Heart left ventricle (tissue), 13 donors: ENCODE results near the gene BRDT.
A peak's percentile ranks its signal among the peaks of the same experiment; 100 is the strongest.

Experiments
- POLR2A ChIP-seq, 2 donors: fragments of 450-650 bp; IDR thresholded peaks; one replicate each; pipeline ENCODE4 v1.6.1; 2017; ENCODE audit warnings: antibody characterized with exemption in 2 of 2, mild to moderate bottlenecking in 2 of 2, moderate library complexity in 2 of 2
- TF ChIP-seq, protein P1 (sequence below), 12 donors: fragments of 200-600 bp; sonication (generic) in 4 of 12; IDR thresholded peaks; one replicate each; pipeline versions ENCODE4 v1.5.0 to v1.8.0; 2018 to 2022; ENCODE audit warnings: antibody characterized with exemption in 12 of 12, mild to moderate bottlenecking in 5 of 12
- donor health status: ischemic (EF 13 %, LVEDD 7.1; RV severe dilation, severe dysfunction).
- donor health status: DM: no; HTN: yes; CAD: no.
- donor health status: DM: no; HTN: no; CAD: no.
- donor health status: ischemic (EF 25% LVEDD 6.9; RV normal size, moderate dysfunction).
- donor health status: ischemic (EF 25% LVEDD 5.7; RV mildly dilated, moderate dysfunction).
- donor health status: ischemic (EF 35%, LVEDD 5.7; RV mildly dilated, moderate dysfunction).
- donor health status: nonischemic (EF 11% LVEDD 7.7; RV severe dilation, severe dysfunction).
- donor health status: DM: yes; HTN: yes; CAD: no.
- donor health status: PGD.
- donor health status: ischemic (EF 29% LVEDD 5.4; RV normal size, mild dysfunction).
- donor health status: nonischemic (EF 23%, LVEDD 6.1; RV moderate dilation, normal function).

DNA sequence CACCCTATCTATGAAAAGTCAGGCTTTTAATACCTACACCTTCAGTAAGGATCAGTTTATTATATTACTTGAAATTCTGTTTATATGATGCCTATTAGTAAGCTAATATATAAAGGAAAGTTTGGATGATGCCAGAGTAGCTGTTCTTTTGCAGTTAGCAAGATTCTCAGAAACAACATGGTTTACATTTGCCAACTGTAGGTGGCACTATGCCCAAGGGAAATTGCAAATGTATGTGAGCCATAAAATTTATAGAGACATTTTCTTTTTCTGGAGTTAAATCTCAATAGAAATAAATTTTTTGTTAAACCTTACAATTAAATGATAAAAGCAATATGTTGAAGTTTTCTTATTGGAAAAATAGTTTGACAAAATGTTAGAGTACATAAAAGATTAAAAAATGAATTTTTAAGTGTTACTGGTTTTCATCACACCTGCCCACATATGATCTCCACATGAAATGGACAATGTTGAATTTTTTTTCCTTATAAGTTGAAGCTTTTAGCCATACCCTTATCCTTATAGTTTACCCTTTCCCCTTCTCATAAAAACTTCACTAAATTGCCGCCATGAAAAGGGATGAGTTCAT lies 48.5 kb downstream of the BRDT start:
- TF ChIP-seq, protein P1, sequence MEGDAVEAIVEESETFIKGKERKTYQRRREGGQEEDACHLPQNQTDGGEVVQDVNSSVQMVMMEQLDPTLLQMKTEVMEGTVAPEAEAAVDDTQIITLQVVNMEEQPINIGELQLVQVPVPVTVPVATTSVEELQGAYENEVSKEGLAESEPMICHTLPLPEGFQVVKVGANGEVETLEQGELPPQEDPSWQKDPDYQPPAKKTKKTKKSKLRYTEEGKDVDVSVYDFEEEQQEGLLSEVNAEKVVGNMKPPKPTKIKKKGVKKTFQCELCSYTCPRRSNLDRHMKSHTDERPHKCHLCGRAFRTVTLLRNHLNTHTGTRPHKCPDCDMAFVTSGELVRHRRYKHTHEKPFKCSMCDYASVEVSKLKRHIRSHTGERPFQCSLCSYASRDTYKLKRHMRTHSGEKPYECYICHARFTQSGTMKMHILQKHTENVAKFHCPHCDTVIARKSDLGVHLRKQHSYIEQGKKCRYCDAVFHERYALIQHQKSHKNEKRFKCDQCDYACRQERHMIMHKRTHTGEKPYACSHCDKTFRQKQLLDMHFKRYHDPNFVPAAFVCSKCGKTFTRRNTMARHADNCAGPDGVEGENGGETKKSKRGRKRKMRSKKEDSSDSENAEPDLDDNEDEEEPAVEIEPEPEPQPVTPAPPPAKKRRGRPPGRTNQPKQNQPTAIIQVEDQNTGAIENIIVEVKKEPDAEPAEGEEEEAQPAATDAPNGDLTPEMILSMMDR (IDR thresholded peaks at IDR 0.05), result peak in 11 of 12 donors; percentile 10 to 60 (median 42)
- no peak for TF ChIP-seq POLR2A (IDR thresholded peaks at IDR 0.05)
